Panc1 (cell line): ENCODE data around the gene MNAT1. TPM values are rescaled to one million over a fixed set of nuclear protein-coding genes. Genes with fewer than 3 reads are reported as not detected.

ENCODE experiments used
- ATAC-seq: fragments of 200-7000 bp; cut with Tn5 transposase; 2 replicates; pipeline ENCODE4 v1.9.1; 2020; ENCODE audit warnings: mild to moderate bottlenecking, moderate library complexity
- BruUV-seq: library from RNA; stranded (reverse); fragments of 400-500 nt; replicated peaks from 2 replicates; lab custom pipeline; 2021; lab: Mats Ljungman, UMichigan
- CTCF ChIA-PET: fragments of 300-600 bp; sonication (Branson Sonifier 250); formaldehyde crosslinking; loops from one replicate; lab custom pipeline; 2022; ENCODE audit warnings: antibody characterized with exemption; lab: Charles Lee
- POLR2A ChIA-PET: fragments of 300-600 bp; sonication (Branson Sonifier 250); formaldehyde crosslinking; loops from one replicate; lab custom pipeline; 2022; ENCODE audit warnings: antibody characterized with exemption; lab: Charles Lee
- DNase-seq: peaks from one replicate; pipeline ENCODE4 v3.0.0-alpha.2; 2010; ENCODE audit warnings: low read depth, low spot score
- H3K27ac ChIP-seq: 2 replicates; pipeline ENCODE4 v1.5.1; 2011; ENCODE audit warnings: mild to moderate bottlenecking, low read length, inconsistent platforms
- H3K27me3 ChIP-seq: fragments of 200-500 bp; sonication (Bioruptor generic); 2 replicates; pipeline ENCODE4 v1.6.0; 2014; ENCODE audit warnings: low read length, inconsistent platforms; ENCODE audit not compliant: control insufficient read depth, insufficient read depth
- H3K36me3 ChIP-seq: fragments of 200-500 bp; sonication (Bioruptor generic); 2 replicates; pipeline ENCODE4 v1.5.1; 2014; ENCODE audit warnings: inconsistent platforms, mild to moderate bottlenecking, low read length, moderate library complexity; ENCODE audit not compliant: control insufficient read depth, insufficient read depth
- H3K4me1 ChIP-seq: 2 replicates; pipeline ENCODE4 v1.5.1; 2011; ENCODE audit warnings: inconsistent platforms, mild to moderate bottlenecking, low read length, moderate library complexity; ENCODE audit not compliant: control insufficient read depth, insufficient read depth
- H3K4me3 ChIP-seq, 2 experiments: 2 replicates each; pipeline ENCODE4 v1.5.1; 2011 to 2012; ENCODE audit warnings: low read depth in 2 of 2, low read length in 2 of 2, mild to moderate bottlenecking in 2 of 2, inconsistent platforms in 1 of 2, moderate library complexity in 1 of 2
- H3K9me3 ChIP-seq: fragments of 200-500 bp; sonication (Bioruptor generic); 2 replicates; pipeline ENCODE4 v1.5.1; 2014; ENCODE audit warnings: low read depth, mild to moderate bottlenecking, inconsistent platforms, low read length, moderate library complexity; ENCODE audit not compliant: control insufficient read depth, insufficient read depth
- POLR2AphosphoS5 ChIP-seq: IDR thresholded peaks from 2 replicates; pipeline ENCODE4 v1.6.1; 2012; ENCODE audit warnings: mild to moderate bottlenecking, low read depth, low read length, moderate library complexity
- REST ChIP-seq, 2 experiments: IDR thresholded peaks; 2 replicates each; pipeline ENCODE4 v1.6.1; 2011 to 2012; ENCODE audit warnings: low read depth in 2 of 2, control low read depth in 1 of 2, low read length in 1 of 2, mild to moderate bottlenecking in 1 of 2, moderate library complexity in 1 of 2; ENCODE audit not compliant: insufficient read depth in 1 of 2
- SIN3A ChIP-seq: IDR thresholded peaks from 2 replicates; pipeline ENCODE4 v1.6.1; 2012; ENCODE audit warnings: low read depth, mild to moderate bottlenecking, low read length, moderate library complexity, borderline replicate concordance; ENCODE audit not compliant: insufficient read depth
- TCF7L2 ChIP-seq: IDR thresholded peaks from 2 replicates; pipeline ENCODE4 v1.6.1; 2011; ENCODE audit warnings: mild to moderate bottlenecking, low read depth, low read length, inconsistent platforms
- in situ Hi-C: cut with HindIII; loops from 2 replicates; pipeline ENCODE4 v1.10.0; 2016; ENCODE audit warnings: low sequenced_read_pairs, low pct_unique_long_range_greater_than_20kb
- intact Hi-C: fragments of 100-400 bp; cut with micrococcal nuclease; formaldehyde crosslinking; loops from one replicate; pipeline ENCODE4 v1.10.0; 2022; ENCODE audit not compliant: unreplicated experiment
- total RNA-seq: library from RNA; stranded (reverse); gene quantifications from one replicate; pipeline ENCODE4 v1.2.1, GENCODE V29; 2021; ENCODE audit not compliant: unreplicated experiment
- TF ChIP-seq, protein P1 (sequence below): fragments of 450-650 bp; IDR thresholded peaks from 2 replicates; pipeline ENCODE4 v1.5.1; 2017; ENCODE audit warnings: mild to moderate bottlenecking

MNAT1 gene
- total RNA-seq, 1 experiment from 2014 or later, result 29.4 TPM

GRCh38 chr14:60989599-60989998, 255.0 kb downstream of the MNAT1 start:
- TF ChIP-seq SIN3A (no peak), POLR2AphosphoS5 (no peak), TCF7L2 (no peak), REST (IDR thresholded peaks at IDR 0.05; ENCODE audit: insufficient read depth in 1 of 2, low read depth in 2 of 2, low read length in 1 of 2) (no peak)
- TF ChIP-seq, protein P1, sequence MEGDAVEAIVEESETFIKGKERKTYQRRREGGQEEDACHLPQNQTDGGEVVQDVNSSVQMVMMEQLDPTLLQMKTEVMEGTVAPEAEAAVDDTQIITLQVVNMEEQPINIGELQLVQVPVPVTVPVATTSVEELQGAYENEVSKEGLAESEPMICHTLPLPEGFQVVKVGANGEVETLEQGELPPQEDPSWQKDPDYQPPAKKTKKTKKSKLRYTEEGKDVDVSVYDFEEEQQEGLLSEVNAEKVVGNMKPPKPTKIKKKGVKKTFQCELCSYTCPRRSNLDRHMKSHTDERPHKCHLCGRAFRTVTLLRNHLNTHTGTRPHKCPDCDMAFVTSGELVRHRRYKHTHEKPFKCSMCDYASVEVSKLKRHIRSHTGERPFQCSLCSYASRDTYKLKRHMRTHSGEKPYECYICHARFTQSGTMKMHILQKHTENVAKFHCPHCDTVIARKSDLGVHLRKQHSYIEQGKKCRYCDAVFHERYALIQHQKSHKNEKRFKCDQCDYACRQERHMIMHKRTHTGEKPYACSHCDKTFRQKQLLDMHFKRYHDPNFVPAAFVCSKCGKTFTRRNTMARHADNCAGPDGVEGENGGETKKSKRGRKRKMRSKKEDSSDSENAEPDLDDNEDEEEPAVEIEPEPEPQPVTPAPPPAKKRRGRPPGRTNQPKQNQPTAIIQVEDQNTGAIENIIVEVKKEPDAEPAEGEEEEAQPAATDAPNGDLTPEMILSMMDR, result no peak
- Histone ChIP-seq H3K4me3 (no peak overlapping the region), H3K27me3 (no peaks in the 10 kb centered on the region), H3K36me3 (no peaks in the 10 kb centered on the region; the same call in 1 of the 2 replicates), H3K9me3 (no peaks in the 10 kb centered on the region), H3K4me1 (no peaks in the 10 kb centered on the region), H3K27ac (no peak overlapping the region)
- in situ Hi-C loops, result no loop called here
- no TSS peak for BruUV-seq
- ChIA-PET POLR2A (no interaction called here), CTCF (no interaction called here)
- ATAC-seq (no peak), DNase-seq (no peak)
- intact Hi-C loops, result no loop called here

- no peaks in the 10 kb centered on the region for H3K27me3 ChIP-seq
- no peaks in the 10 kb centered on the region for H3K4me1 ChIP-seq
- in situ Hi-C loops (no loop called here), intact Hi-C loops (no loop called here)
- H3K9me3 ChIP-seq, result no peaks in the 10 kb centered on the region
- H3K4me3 ChIP-seq, result no peak overlapping the region
- no peak overlapping the region for H3K27ac ChIP-seq
- ChIA-PET POLR2A (no interaction called here), CTCF (no interaction called here)
- no peaks in the 10 kb centered on the region for H3K36me3 ChIP-seq
- TF ChIP-seq SIN3A, result no peak
- TF ChIP-seq, protein P1, result no peak
- TF ChIP-seq POLR2AphosphoS5, result no peak
- no peak for TF ChIP-seq REST (IDR thresholded peaks at IDR 0.05; ENCODE audit: insufficient read depth in 1 of 2, low read depth in 2 of 2, low read length in 1 of 2)
- TF ChIP-seq TCF7L2, result no peak
- no TSS peak for BruUV-seq
- ATAC-seq (no peak), DNase-seq (no peak)
These were observed 264.1 kb downstream of the MNAT1 start for GRCh38 chr14:60998617-60999016.
